Endothelial cell of hepatic sinusoid (primary cell): ENCODE results near the gene TRMT10B.
"Not testable (repeated sequence)": the region's sequence is repeated elsewhere in the genome, so short reads cannot be mapped to it uniquely, and the experiment has no call there.

ENCODE experiments used
- in situ Hi-C: cut with HindIII; loops from 2 replicates; pipeline ENCODE4 v1.10.0; 2017; ENCODE audit warnings: low sequenced_read_pairs

The TRMT10B gene

GRCh38 chr9:37751186-37751585, 2.4 kb upstream of the TRMT10B start:
- in situ Hi-C loops: no loop called here

- in situ Hi-C loops: not testable (repeated sequence)
These were observed 1.9 kb upstream of the TRMT10B start for GRCh38 chr9:37751704-37752103.

- in situ Hi-C loops: not testable (repeated sequence)
These were observed 1.5 kb upstream of the TRMT10B start for GRCh38 chr9:37752112-37752511.

- in situ Hi-C loops: no loop called here
These were observed 740 bp upstream of the TRMT10B start for GRCh38 chr9:37752642-37753488.

GRCh38 chr9:37758747-37759146, 5.1 kb downstream of the TRMT10B start:
- in situ Hi-C loops: no loop called here

GRCh38 chr9:37760416-37761161, 7.0 kb downstream of the TRMT10B start:
- in situ Hi-C loops: no loop called here

- in situ Hi-C loops: no loop called here
These were observed 7.9 kb downstream of the TRMT10B start for GRCh38 chr9:37761511-37761910.

GRCh38 chr9:37765263-37765662, 11.7 kb downstream of the TRMT10B start:
- in situ Hi-C loops: not testable (repeated sequence)

- in situ Hi-C loops: no loop called here
These were observed 15.7 kb downstream of the TRMT10B start for GRCh38 chr9:37769306-37769705.

GRCh38 chr9:37769995-37770394, 16.4 kb downstream of the TRMT10B start:
- in situ Hi-C loops: no loop called here

GRCh38 chr9:37775216-37775919, 21.8 kb downstream of the TRMT10B start:
- in situ Hi-C loops: no loop called here

GRCh38 chr9:37776328-37776727, 22.7 kb downstream of the TRMT10B start:
- in situ Hi-C loops: no loop called here

- in situ Hi-C loops: no loop called here
These were observed 24.9 kb downstream of the TRMT10B start for GRCh38 chr9:37778534-37778933.

GRCh38 chr9:37784291-37784615, 30.6 kb downstream of the TRMT10B start:
- in situ Hi-C loops: no loop called here

- in situ Hi-C loops: no loop called here
These were observed 31.2 kb downstream of the TRMT10B start, which contains the start of gene EXOSC3 for GRCh38 chr9:37784616-37785483. Gene EXOSC3 (minus strand): TSS chr9:37785064. CDS start chr9:37785044, 20 bp downstream.

GRCh38 chr9:37787059-37787458, 33.5 kb downstream of the TRMT10B start:
- in situ Hi-C loops: no loop called here

GRCh38 chr9:37788332-37788731, 34.7 kb downstream of the TRMT10B start:
- in situ Hi-C loops: no loop called here

GRCh38 chr9:37790096-37790495, 36.5 kb downstream of the TRMT10B start:
- in situ Hi-C loops: no loop called here

GRCh38 chr9:37792122-37792521, 38.5 kb downstream of the TRMT10B start:
- in situ Hi-C loops: no loop called here

GRCh38 chr9:37796232-37796631, 42.6 kb downstream of the TRMT10B start:
- in situ Hi-C loops: no loop called here

GRCh38 chr9:37798677-37799076, 45.1 kb downstream of the TRMT10B start:
- in situ Hi-C loops: no loop called here
